Liver (tissue), 3 donors: Measurements from ENCODE around the gene POT1.

Experiments
- CTCF ChIP-seq: fragments of 150-350 bp; IDR thresholded peaks from 2 replicates; pipeline ENCODE4 v1.5.1; 2017; ENCODE audit warnings: improper control_type of control experiment, low read depth, low read length; ENCODE audit not compliant: missing input control
- FOXA1 ChIP-seq: IDR thresholded peaks from 2 replicates; pipeline ENCODE4 v1.6.1; 2016; ENCODE audit warnings: antibody characterized with exemption
- GABPA ChIP-seq, 2 donors: IDR thresholded peaks in 1 of 2; conservative IDR thresholded peaks in 1 of 2; 2 replicates each; pipeline ENCODE4 v1.6.1; 2016; ENCODE audit warnings: antibody characterized with exemption in 2 of 2, mild to moderate bottlenecking in 1 of 2, moderate library complexity in 1 of 2
- HNF4G ChIP-seq: IDR thresholded peaks from 2 replicates; pipeline ENCODE4 v1.6.1; 2016; ENCODE audit warnings: antibody characterized with exemption
- REST ChIP-seq: IDR thresholded peaks from 2 replicates; pipeline ENCODE4 v1.6.1; 2016; ENCODE audit warnings: antibody characterized with exemption, mild to moderate bottlenecking
- YY1 ChIP-seq: IDR thresholded peaks from 2 replicates; pipeline ENCODE4 v1.6.1; 2016; ENCODE audit warnings: antibody characterized with exemption, mild to moderate bottlenecking
- ZBTB33 ChIP-seq: IDR thresholded peaks from 2 replicates; pipeline ENCODE4 v1.6.1; 2016; ENCODE audit warnings: antibody characterized with exemption
- donor health status: healthy.
- donor health status: healthy.

- TF ChIP-seq CTCF (no peak), GABPA (IDR thresholded peaks at IDR 0.05 in 1 of 2, conservative IDR thresholded peaks at IDR 0.05 in 1 of 2) (no peak), ZBTB33 (no peak), YY1 (no peak), REST (no peak), FOXA1 (no peak), HNF4G (no peak)
Measured at GRCh38 chr7:124908259-124908658, 21.4 kb downstream of the POT1 start.
